PC-9 (cell line): ENCODE measurements around the gene APOC4. TPM values are rescaled to one million over a fixed set of nuclear protein-coding genes. Genes with fewer than 3 reads are reported as not detected.

Experiments
- BruUV-seq: library from RNA; stranded (reverse); fragments of 400-500 nt; replicated peaks from 2 replicates; lab custom pipeline; 2021; lab: Mats Ljungman, UMichigan
- CTCF ChIA-PET: fragments of 300-600 bp; sonication (Branson Sonifier 250); formaldehyde crosslinking; loops from one replicate; lab custom pipeline; 2022; ENCODE audit warnings: antibody characterized with exemption; lab: Charles Lee
- POLR2A ChIA-PET: fragments of 300-600 bp; sonication (Branson Sonifier 250); formaldehyde crosslinking; loops from one replicate; lab custom pipeline; 2022; ENCODE audit warnings: antibody characterized with exemption; ENCODE audit not compliant: unreplicated experiment; lab: Charles Lee
- DNase-seq, 2 experiments: peaks; one replicate each; pipeline versions ENCODE4 v3.0.0 to v3.0.0-alpha.2; 2015 to 2022; ENCODE audit warnings: mixed read lengths in 1 of 2
- H2AFZ ChIP-seq: fragments of 200-600 bp; sonication (generic); 2 replicates; pipeline ENCODE4 v1.8.1; 2017; ENCODE audit warnings: antibody characterized with exemption
- H3F3A ChIP-seq: fragments of 200-600 bp; sonication (generic); 2 replicates; pipeline ENCODE4 v1.8.1; 2017; ENCODE audit warnings: antibody characterized with exemption, mild to moderate bottlenecking, low read depth; ENCODE audit not compliant: insufficient read depth
- H3K27ac ChIP-seq: fragments of 200-600 bp; sonication (generic); 2 replicates; pipeline ENCODE4 v1.6.1; 2016; ENCODE audit warnings: mixed run types
- H3K27me3 ChIP-seq: fragments of 200-600 bp; sonication (generic); 2 replicates; pipeline ENCODE4 v1.6.1; 2016; ENCODE audit warnings: low read depth, mixed run types; ENCODE audit not compliant: insufficient read depth
- H3K36me3 ChIP-seq: fragments of 200-600 bp; sonication (generic); 2 replicates; pipeline ENCODE4 v1.6.1; 2016; ENCODE audit warnings: low read depth, mixed run types
- H3K4me1 ChIP-seq: fragments of 200-600 bp; sonication (generic); replicated peaks from 2 replicates; pipeline ENCODE4 v1.6.1; 2016; ENCODE audit warnings: mixed run types; ENCODE audit not compliant: insufficient read depth
- H3K4me2 ChIP-seq: fragments of 200-600 bp; sonication (generic); 2 replicates; pipeline ENCODE4 v1.6.1; 2017; ENCODE audit warnings: mixed run types
- H3K4me3 ChIP-seq: fragments of 200-600 bp; sonication (generic); 2 replicates; pipeline ENCODE4 v1.6.1; 2016; ENCODE audit warnings: mixed run types
- H3K79me2 ChIP-seq: fragments of 200-600 bp; sonication (generic); 2 replicates; pipeline ENCODE4 v1.6.1; 2017; ENCODE audit warnings: low read depth, mixed run types
- H3K9me2 ChIP-seq: fragments of 200-600 bp; sonication (generic); 2 replicates; pipeline ENCODE4 v1.8.1; 2017; ENCODE audit warnings: mild to moderate bottlenecking; ENCODE audit not compliant: insufficient read depth
- H3K9me3 ChIP-seq: fragments of 200-600 bp; sonication (generic); 2 replicates; pipeline ENCODE4 v1.8.1; 2016; ENCODE audit warnings: low read depth; ENCODE audit not compliant: insufficient read depth
- H4K20me1 ChIP-seq: fragments of 200-600 bp; sonication (generic); 2 replicates; pipeline ENCODE4 v1.8.1; 2017; ENCODE audit not compliant: insufficient read depth
- EZH2 ChIP-seq: fragments of 200-600 bp; sonication (generic); IDR thresholded peaks from 2 replicates; pipeline ENCODE4 v1.8.0; 2017; ENCODE audit warnings: antibody characterized with exemption, low read depth
- intact Hi-C: fragments of 100-400 bp; cut with micrococcal nuclease; formaldehyde crosslinking; loops from one replicate; pipeline ENCODE4 v1.10.0; 2022; ENCODE audit not compliant: unreplicated experiment
- total RNA-seq: library from RNA; stranded (reverse); gene quantifications from 2 replicates; pipeline ENCODE4 v1.2.3, GENCODE V29; 2021
- TF ChIP-seq, protein P1 (sequence below): fragments of 200-600 bp; sonication (generic); conservative IDR thresholded peaks from 2 replicates; pipeline ENCODE4 v1.6.1; 2017; ENCODE audit warnings: mixed run types, antibody characterized with exemption, mild to moderate bottlenecking, moderate library complexity

Gene APOC4
- total RNA-seq, 1 experiment from 2014 or later: not detected

GRCh38 chr19:44930088-44930487 lies 11.9 kb upstream of the APOC4 start:
- no TSS peak for BruUV-seq
- H3K27ac ChIP-seq: no peak overlapping the region
- no peaks in the 10 kb centered on the region for H4K20me1 ChIP-seq
- ChIA-PET CTCF (no interaction called here), POLR2A (no interaction called here)
- no peak overlapping the region for H3K4me3 ChIP-seq
- no peaks in the 10 kb centered on the region for H3K9me2 ChIP-seq
- H3F3A ChIP-seq: peaks cover 9% of the 10 kb centered on the region; the same call in 1 of the 2 replicates
- no peaks in the 10 kb centered on the region for H3K9me3 ChIP-seq
- no peak for DNase-seq
- H3K4me1 ChIP-seq: no peaks in the 10 kb centered on the region
- intact Hi-C loops: no loop called here
- no peaks in the 10 kb centered on the region for H3K79me2 ChIP-seq
- no peaks in the 10 kb centered on the region for H3K27me3 ChIP-seq
- H2AFZ ChIP-seq: no peak overlapping the region
- TF ChIP-seq EZH2: no peak
- TF ChIP-seq, protein P1, sequence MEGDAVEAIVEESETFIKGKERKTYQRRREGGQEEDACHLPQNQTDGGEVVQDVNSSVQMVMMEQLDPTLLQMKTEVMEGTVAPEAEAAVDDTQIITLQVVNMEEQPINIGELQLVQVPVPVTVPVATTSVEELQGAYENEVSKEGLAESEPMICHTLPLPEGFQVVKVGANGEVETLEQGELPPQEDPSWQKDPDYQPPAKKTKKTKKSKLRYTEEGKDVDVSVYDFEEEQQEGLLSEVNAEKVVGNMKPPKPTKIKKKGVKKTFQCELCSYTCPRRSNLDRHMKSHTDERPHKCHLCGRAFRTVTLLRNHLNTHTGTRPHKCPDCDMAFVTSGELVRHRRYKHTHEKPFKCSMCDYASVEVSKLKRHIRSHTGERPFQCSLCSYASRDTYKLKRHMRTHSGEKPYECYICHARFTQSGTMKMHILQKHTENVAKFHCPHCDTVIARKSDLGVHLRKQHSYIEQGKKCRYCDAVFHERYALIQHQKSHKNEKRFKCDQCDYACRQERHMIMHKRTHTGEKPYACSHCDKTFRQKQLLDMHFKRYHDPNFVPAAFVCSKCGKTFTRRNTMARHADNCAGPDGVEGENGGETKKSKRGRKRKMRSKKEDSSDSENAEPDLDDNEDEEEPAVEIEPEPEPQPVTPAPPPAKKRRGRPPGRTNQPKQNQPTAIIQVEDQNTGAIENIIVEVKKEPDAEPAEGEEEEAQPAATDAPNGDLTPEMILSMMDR: no peak
- no peaks in the 10 kb centered on the region for H3K36me3 ChIP-seq
- no peak overlapping the region for H3K4me2 ChIP-seq

DNA sequence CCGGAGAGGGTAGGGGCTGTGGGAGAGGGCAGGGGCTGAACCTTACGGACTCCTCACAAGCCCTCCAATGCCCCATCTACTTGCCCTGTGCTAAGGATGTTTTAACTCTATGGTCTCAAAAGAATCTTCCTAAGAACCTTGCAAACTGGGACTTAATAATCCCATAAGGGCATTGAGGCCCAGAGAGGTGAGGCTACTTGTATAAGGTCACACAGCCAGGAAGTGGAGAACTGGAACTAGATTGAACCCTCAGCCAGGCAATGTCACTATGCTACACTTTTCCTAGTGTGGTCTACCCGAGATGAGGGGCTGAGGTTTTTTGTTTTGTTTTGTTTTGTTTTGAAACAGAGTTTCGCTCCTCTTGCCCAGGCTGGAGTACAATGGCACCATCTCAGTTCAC lies 10.5 kb upstream of the APOC4 start:
- Histone ChIP-seq H3K79me2 (no peaks in the 10 kb centered on the region), H4K20me1 (no peaks in the 10 kb centered on the region), H3K36me3 (no peaks in the 10 kb centered on the region), H2AFZ (no peak overlapping the region), H3F3A (peaks cover 9% of the 10 kb centered on the region; the same call in 1 of the 2 replicates), H3K9me3 (no peaks in the 10 kb centered on the region), H3K4me3 (no peak overlapping the region), H3K4me2 (no peak overlapping the region), H3K27ac (no peak overlapping the region), H3K4me1 (no peaks in the 10 kb centered on the region), H3K9me2 (no peaks in the 10 kb centered on the region), H3K27me3 (no peaks in the 10 kb centered on the region)
- TF ChIP-seq, protein P1: no peak
- no peak for TF ChIP-seq EZH2
- intact Hi-C loops: no loop called here
- no TSS peak for BruUV-seq
- DNase-seq: no peak
- ChIA-PET POLR2A (no interaction called here), CTCF (no interaction called here)

DNA sequence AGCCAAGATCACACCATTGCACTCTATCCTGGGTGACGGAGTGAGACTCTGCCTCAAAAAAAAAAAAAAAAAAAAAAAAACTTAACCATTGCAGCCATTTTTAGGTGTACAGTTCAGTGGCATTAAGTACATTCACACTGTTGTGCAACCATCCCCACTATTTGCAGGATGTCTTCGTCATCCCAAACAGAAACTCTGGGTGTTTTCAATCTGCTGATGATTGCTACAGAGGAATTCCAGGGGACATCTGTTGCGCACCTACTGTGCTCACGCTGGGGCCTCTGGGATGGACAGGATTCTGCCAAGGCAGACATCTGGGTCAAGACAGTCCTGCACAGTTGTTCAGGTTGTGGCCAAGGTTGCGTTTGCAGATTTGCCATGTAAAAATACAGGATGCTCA lies 2.4 kb upstream of the APOC4 start:
- H2AFZ ChIP-seq: no peak overlapping the region
- no peaks in the 10 kb centered on the region for H3F3A ChIP-seq
- H3K27ac ChIP-seq: no peak overlapping the region
- H4K20me1 ChIP-seq: no peaks in the 10 kb centered on the region
- H3K4me1 ChIP-seq: no peaks in the 10 kb centered on the region
- ChIA-PET CTCF (no interaction called here), POLR2A (no interaction called here)
- H3K9me3 ChIP-seq: no peaks in the 10 kb centered on the region
- no peaks in the 10 kb centered on the region for H3K27me3 ChIP-seq
- intact Hi-C loops: no loop called here
- DNase-seq: peak in 1 of 2 experiments; percentile 49
- H3K4me2 ChIP-seq: no peak overlapping the region
- no peak overlapping the region for H3K4me3 ChIP-seq
- no peaks in the 10 kb centered on the region for H3K36me3 ChIP-seq
- no peak for TF ChIP-seq EZH2
- TF ChIP-seq, protein P1: no peak
- no peaks in the 10 kb centered on the region for H3K9me2 ChIP-seq
- no peaks in the 10 kb centered on the region for H3K79me2 ChIP-seq
- BruUV-seq: no TSS peak
